ENCODE measurements around the gene SLC35A3.

DNA sequence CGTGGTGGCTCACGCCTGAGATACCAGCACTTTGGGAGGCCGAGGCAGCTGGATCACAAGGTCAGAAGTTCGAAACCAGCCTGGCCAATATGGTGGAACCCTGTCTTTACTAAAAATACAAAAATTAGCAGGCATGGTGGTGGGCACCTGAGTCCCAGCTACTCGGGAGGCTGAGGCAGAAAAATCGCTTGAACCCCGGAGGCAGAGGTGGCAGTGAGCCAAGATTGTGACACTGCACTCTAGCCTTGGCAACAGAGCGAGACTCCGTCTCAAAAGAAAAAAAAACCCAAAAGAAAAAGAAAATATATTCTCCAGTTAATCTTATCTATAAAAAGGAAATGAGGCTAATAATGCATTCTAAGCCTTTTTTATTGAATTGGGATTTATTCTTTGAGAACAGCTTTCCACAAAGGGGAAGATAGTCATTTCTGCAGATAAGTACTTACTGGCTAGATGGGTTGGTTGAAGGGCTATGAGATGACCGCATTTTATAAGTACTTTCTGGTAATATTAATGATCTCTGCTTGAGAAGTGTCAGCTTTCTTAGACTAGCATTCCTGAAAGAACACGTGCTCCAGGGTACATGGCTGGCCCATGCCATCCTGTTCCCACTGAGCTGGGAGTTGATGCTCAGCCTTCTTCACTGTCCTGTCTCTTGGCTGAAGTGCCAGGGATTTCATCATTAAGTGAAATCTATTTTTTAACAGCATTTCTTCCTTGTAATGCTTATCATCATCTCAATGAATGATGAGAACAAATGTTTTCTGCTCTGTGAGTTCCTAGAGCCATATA, 105.0 kb downstream of the SLC35A3 start:
- TF ChIP-seq, protein P1, sequence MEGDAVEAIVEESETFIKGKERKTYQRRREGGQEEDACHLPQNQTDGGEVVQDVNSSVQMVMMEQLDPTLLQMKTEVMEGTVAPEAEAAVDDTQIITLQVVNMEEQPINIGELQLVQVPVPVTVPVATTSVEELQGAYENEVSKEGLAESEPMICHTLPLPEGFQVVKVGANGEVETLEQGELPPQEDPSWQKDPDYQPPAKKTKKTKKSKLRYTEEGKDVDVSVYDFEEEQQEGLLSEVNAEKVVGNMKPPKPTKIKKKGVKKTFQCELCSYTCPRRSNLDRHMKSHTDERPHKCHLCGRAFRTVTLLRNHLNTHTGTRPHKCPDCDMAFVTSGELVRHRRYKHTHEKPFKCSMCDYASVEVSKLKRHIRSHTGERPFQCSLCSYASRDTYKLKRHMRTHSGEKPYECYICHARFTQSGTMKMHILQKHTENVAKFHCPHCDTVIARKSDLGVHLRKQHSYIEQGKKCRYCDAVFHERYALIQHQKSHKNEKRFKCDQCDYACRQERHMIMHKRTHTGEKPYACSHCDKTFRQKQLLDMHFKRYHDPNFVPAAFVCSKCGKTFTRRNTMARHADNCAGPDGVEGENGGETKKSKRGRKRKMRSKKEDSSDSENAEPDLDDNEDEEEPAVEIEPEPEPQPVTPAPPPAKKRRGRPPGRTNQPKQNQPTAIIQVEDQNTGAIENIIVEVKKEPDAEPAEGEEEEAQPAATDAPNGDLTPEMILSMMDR (IDR thresholded peaks at IDR 0.05 in 8 of 11, conservative IDR thresholded peaks at IDR 0.05 in 3 of 11): no peak
- no peak for TF ChIP-seq POLR2A (IDR thresholded peaks at IDR 0.05)
